HUES48 (cell line): ENCODE data around the gene TUBA8.
"Not testable (repeated sequence)": the region's sequence is repeated elsewhere in the genome, so short reads cannot be mapped to it uniquely, and the experiment has no call there.

Source experiments
- H3K27ac ChIP-seq: one replicate; pipeline ENCODE4 v1.7.0; 2013; ENCODE audit warnings: low read depth, low read length, inconsistent platforms
- H3K27me3 ChIP-seq: 2 replicates; pipeline ENCODE4 v1.6.1; 2013; ENCODE audit warnings: mild to moderate bottlenecking, low read length; ENCODE audit not compliant: control insufficient read depth, insufficient read depth
- H3K36me3 ChIP-seq: 2 replicates; pipeline ENCODE4 v1.6.1; 2013; ENCODE audit warnings: low read length; ENCODE audit not compliant: control insufficient read depth, insufficient read depth
- H3K4me1 ChIP-seq: 2 replicates; pipeline ENCODE4 v1.6.1; 2013; ENCODE audit warnings: mild to moderate bottlenecking, low read length; ENCODE audit not compliant: control insufficient read depth, insufficient read depth
- H3K4me3 ChIP-seq: 2 replicates; pipeline ENCODE4 v1.5.1; 2013; ENCODE audit warnings: mild to moderate bottlenecking, low read depth, low read length
- H3K9ac ChIP-seq: 2 replicates; pipeline ENCODE4 v1.6.1; 2013; ENCODE audit warnings: mild to moderate bottlenecking, low read depth, low read length, moderate library complexity
- H3K9me3 ChIP-seq: 2 replicates; pipeline ENCODE4 v1.6.1; 2013; ENCODE audit warnings: low read length; ENCODE audit not compliant: control insufficient read depth, insufficient read depth

TUBA8 gene

GRCh38 chr22:18173441-18173840, 62.8 kb downstream of the TUBA8 start:
- not testable (repeated sequence) for H3K9ac ChIP-seq, H3K9me3 ChIP-seq, H3K27me3 ChIP-seq, H3K27ac ChIP-seq, H3K4me1 ChIP-seq, H3K4me3 ChIP-seq, H3K36me3 ChIP-seq
